GM03348 (cell line): ENCODE measurements around the gene NUP50.
"Not testable (repeated sequence)": the region's sequence is repeated elsewhere in the genome, so short reads cannot be mapped to it uniquely, and the experiment has no call there.

ENCODE experiments used
- DNase-seq: peaks from one replicate; pipeline ENCODE4 v3.0.0; 2012; ENCODE audit warnings: low spot score

The NUP50 gene

DNA sequence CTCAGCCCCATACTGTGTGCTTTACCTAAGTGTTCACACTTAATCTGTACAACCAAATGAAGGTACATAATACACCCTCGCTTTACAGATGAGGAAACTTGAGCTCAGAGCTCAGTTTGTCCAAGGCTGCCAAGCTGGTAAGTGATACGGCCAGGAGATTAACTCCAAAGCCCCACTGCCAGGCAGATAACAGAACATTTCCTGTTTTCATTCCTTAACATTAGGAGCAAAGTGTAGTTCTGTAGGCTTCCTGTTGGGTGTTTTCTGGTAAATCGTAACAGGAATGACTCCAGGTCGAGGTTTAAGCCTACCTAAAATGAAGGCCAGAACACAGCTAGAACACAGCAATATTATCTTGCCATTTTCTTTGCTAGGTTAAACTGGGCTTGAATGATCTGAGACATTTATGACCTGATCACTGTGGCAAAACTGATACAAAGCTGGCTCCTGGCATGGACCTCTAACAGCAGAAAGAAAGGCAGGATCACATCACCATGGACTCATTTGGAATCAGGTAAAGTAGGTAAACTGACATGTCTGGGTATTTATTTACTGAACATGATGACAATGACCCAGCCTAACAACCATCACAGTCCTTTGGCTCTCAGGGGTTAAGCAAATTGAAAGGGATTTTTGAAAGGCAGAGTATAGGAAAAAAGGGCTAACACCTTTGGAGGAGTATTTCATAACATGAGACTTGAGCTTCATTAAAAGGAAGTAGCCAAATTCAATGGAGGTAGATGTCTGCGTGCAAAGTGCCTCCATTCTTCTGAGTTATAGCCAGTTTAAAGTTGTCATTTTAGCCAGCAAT lies 3.9 kb upstream of the NUP50 start:
- peak; percentile 13 for DNase-seq

DNA sequence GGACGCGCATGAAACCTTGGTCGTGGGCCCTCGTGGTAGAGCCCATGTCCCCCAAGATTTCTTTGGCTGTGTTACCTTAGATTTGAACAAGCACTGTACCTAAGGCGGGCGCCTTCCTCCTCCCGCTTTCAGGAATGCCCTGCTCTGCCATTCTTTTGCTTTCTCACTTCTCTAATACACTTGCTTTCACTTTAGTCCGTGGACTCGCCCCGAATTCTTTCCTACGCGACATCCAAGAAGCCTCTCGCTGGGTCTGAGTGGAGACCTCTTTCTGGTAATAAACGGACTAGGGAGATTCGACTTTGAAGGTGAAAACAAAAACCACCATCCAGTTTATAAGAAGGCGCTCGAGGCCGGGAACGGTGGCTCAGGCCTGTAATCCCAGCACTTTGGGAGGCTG lies 1.2 kb upstream of the NUP50 start:
- DNase-seq = no peak

DNA sequence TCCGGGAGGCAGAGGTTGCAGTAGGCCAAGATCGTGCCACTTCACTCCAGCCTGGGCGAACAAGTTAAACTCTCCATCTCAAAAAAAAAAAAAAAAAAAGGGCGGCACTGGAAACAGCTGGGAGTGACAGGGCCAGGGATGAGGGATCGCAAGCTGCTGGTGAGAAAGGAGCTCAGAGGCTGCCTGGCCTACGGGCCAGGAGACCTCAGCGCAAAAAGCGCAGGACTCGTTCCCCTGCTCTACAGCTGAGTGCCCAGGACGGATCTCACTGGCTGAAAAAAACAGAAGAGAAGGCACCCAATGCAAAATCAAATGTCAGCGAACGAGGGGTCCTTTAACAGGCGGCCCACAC lies 650 bp upstream of the NUP50 start:
- peak; percentile 52 for DNase-seq

DNA sequence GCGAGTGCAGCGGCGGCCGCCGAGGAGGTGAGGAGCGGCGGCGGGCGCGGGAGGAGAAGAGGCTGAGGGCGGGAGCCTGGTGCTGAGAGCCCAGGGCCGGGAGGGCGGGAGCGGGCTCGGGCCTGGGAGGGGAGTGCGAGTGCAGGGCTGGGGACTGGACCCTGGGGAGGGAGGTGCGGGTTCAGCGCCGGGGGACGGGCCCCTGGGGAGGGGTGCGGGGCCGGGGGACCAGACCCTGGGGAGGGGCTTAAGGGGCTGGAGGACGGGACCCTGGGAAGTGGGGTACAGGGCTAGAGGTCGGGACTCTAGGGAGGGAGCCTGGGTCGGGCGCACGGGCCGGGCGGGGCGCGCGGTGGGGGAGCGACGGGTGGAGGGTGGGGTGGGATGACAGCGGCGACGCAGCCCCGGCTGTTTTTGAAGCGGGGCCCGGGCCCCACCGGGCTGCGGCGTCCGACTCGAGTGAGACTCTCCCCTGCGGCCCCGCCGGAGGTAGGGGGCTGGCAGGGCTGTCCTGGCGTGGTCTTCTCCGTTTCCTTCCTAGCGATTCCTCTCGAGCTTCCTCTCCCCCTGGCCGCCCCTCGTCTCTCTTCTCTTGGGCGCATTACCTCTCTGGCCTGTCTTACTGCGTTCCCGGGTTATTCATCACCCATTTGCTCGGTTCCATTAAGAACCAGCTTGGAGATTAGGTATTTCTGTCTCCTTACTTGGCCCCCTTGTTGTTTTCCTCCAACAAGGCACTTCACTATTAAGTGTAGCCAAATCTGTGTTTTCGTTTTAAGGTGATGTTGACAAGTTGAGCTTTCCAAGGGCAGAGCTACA lies 754 bp downstream of the NUP50 start:
- peak; percentile 52 for DNase-seq

DNA sequence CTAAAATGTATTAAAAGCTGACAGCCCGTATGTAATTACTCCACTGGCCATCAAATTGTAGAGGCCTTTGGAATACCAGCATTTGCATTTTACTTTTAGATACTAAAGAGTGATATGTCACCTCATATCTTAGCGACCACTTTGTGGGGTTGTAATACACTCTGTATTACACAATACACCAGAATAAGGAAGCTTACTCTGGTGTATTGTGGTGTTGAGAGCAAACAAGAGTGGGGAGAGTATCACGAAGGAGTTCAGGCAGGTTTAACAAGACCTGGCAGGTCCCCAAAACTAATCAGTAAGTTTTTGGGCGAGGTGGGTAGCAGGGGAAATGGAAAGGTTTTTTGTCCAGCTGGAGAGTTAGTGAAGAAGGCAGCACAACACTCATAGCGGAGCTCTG lies 3.2 kb downstream of the NUP50 start:
- DNase-seq = no peak

DNA sequence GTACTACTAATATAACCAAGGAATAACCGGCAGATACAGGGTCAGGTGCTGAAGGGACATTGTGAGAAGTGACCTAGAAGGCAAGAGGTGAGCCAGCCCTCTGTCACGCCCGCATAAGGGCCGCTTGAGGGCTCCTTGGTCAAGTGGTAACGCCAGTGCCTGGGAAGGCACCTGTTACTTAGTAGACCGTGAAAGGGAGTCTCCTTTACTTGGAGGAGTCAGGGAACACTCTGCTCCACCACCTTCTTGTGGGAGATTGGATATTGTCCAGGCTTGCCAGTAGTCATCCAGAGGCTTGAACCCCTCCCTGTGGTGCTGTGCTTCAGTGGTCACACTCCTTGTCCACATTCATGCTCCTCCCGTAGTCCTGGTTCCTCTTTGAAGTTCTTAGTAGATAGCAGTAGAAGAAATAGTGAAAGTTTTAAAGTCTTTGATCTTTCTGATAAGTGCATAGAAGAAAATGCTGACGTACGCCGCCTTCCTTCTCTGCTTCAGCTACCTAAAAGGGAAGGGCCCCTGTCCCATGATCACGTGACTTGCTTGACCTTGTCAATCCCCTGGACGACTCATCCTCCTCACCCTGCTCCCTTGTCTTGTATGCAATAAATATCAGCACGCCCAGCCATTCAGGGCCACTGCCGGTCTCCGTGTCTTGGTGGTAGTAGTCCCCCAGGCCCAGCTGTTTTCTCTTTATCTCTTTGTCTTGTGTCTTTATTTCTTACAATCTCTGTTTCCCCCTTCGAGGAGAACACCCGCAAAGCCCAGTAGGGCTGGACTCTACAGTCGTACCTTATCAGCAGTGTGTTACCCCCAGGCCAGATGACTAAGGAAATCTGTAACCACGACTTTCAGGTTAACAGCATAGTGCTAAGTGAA lies 6.1 kb downstream of the NUP50 start:
- no peak for DNase-seq

DNA sequence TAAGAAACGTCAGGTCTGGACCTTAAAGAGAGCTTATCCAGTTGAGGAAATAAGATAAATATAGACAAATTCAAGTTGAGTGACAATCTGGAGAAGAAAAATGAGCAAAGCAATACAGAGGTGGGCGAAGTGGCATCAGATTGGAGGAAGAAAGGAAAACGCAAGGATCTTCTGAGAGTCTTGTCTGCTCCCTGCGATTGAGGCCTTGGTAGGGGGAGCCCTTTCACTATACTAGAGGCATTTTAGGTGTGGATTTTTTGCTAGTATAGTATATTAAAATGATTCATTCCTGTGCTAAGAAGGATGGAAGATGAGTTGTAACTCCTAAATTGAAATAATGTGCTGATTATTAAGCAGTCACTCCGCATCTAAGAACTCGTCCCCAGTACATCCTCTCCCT lies 8.1 kb downstream of the NUP50 start:
- DNase-seq = no peak

DNA sequence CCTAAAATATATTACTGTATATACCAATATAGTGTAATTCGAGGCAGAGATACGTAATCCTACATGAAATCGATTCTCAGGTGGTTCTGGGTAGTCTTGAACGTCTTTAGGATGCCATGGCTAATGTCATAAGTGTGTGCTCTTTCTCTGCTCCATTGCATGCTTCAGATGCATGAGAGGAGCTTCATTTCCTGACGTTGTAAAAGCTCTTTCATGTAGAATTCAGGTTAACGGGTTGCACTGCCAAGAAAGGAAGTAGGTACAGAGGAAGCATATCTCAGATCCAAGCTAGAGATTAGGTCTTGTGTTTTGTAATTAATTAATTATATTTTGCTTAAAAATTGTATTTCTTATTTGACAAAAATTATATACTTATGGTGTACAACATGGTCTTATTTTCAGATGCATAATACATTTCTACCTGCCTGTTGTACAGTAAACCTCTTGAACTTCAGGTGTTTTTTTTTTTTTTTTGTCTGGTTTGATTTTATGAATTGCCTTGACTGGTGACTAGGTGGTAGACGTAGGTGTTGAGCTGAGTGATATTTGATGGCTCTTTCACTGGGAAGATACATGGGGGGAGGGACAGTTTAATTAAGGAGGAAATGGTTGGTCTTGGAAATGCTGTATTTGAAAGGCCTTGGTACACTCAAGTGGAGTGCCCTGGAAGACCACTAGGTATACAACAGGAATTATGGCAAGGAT lies 9.3 kb downstream of the NUP50 start:
- DNase-seq = no peak

GRCh38 chr22:45179276-45180049 lies 15.7 kb downstream of the NUP50 start:
- DNase-seq = no peak

- no peak for DNase-seq
Measured at GRCh38 chr22:45180146-45180679, 16.5 kb downstream of the NUP50 start.

DNA sequence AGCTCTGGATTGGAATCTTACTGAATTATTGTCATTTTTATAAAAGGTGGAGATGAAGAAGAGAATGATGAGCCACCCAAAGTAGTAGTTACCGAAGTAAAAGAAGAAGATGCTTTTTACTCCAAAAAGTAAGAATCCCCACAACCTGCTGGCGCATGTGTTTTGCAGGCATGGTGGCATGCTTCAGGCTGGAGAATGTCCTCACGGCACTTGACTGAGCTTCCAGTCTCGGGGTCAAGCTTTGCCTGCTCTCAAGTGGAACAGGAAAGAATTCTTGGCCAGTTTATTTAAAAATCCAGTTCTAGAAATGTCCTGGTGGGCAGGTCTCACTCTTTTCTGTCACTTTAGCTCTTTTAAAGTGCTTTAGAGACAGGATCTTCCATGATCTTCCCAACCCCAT lies 17.5 kb downstream of the NUP50 start:
- no peak for DNase-seq

GRCh38 chr22:45181766-45182165 lies 18.0 kb downstream of the NUP50 start:
- no peak for DNase-seq

DNA sequence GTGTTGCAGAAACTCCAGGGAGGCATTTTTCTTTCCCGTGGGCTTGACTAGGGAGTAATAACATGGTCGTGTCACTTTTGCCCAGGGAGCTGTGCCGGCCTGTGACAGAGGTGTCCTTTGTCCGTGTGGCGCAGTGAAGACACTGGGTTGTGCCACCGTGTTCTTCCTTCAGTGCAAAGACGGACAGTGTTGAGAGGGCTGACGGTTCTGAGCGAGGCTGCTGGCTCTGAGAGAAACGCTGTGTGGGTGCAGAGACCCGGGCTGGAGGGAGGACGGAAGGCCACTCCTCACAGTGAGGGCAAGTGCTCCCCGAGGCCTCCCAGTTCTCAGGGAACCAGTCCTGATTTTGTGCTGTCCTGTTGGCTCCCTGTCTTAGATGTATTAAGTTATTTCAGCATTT lies 20.2 kb downstream of the NUP50 start:
- DNase-seq = no peak

- DNase-seq = no peak
Measured at GRCh38 chr22:45185718-45186514, 22.2 kb downstream of the NUP50 start.

GRCh38 chr22:45187891-45188290 lies 24.2 kb downstream of the NUP50 start:
- DNase-seq = no peak

GRCh38 chr22:45188779-45189178 lies 25.1 kb downstream of the NUP50 start:
- no peak for DNase-seq

GRCh38 chr22:45190202-45190872 lies 26.6 kb downstream of the NUP50 start:
- no peak for DNase-seq

DNA sequence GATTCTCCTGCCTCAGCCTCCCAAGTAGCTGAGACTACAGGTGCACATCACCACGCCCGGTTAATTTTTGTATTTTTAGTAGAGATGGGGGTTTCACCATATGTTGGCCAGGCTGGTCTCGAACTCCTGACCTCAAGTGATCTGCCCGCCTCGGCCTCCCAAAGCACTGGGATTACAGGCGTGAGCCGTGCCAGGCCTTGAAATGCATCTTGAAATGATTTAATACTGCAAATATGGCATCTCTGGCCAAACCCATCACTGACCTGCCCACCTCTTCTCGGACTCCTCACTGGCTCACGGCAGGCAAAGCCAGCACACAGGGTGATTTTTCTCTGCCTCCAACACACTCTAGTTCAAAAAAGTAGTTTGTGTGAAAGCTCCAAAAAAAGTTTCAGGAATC lies 28.0 kb downstream of the NUP50 start:
- DNase-seq = not testable (repeated sequence)

- DNase-seq = no peak
Measured at GRCh38 chr22:45192701-45193187, 29.0 kb downstream of the NUP50 start.
